Activated naive CD4-positive, alpha-beta T cell treated with anti-CD3 and anti-CD28 coated beads, Interleukin-2, amount 50 U/mL, for 72 hours (primary cell): ENCODE measurements around the gene ZNF497. TPM values are rescaled to one million over a fixed set of nuclear protein-coding genes. Genes with fewer than 3 reads are reported as not detected.
"Not testable (repeated sequence)": the region's sequence is repeated elsewhere in the genome, so short reads cannot be mapped to it uniquely, and the experiment has no call there.

Experiments
- ATAC-seq, 2 donors: fragments of 150-1000 bp; cut with Tn5 transposase; 2 replicates each; pipeline ENCODE4 v1.10.0; 2021; ENCODE audit warnings: mild to moderate bottlenecking in 2 of 2, moderate library complexity in 2 of 2
- DNase-seq, 2 donors: peaks; one replicate each; pipeline ENCODE4 v3.0.0; 2021 to 2022; ENCODE audit warnings: low spot score in 2 of 2
- H3K27ac Mint-ChIP-seq, 2 donors: one replicate each; pipeline ENCODE4 v1.8.0; 2022; ENCODE audit warnings: mild to moderate bottlenecking in 2 of 2, mixed read lengths in 2 of 2
- H3K36me3 Mint-ChIP-seq, 2 donors: one replicate each; pipeline ENCODE4 v1.8.0; 2022; ENCODE audit warnings: mixed read lengths in 2 of 2
- H3K9me3 Mint-ChIP-seq, 2 donors: one replicate each; pipeline ENCODE4 v1.8.0; 2022; ENCODE audit warnings: mixed read lengths in 2 of 2
- total RNA-seq, 2 donors: library from RNA; stranded (reverse); gene quantifications; one replicate each; pipeline ENCODE4 v1.2.3, GENCODE V29; 2022

The ZNF497 gene
- total RNA-seq, 2 donors from 2014 or later = 0.23 to 2.6 TPM

DNA sequence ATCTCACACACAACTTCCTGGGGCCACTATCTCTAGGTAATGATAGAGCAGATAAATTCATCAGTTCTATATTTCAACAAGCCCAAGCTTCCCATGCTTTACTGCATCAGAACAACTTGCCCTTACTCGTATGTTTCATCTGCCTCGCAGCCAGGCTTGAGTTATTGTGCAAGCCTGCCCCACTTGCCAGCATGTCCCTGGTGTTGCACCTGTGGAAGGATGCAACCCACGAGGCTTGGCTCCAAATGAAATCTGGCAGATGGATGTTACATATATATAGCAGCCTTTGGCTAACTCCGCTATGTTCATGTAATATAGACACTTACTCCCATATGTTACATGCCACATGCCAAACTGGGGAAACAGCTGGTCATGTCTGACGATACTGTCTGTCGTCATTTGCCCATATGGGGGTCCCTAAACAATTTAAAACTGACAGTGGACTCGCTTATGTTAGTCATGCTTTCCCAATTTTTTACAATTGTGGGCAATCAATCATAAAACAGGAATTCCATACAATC is 51.1 kb downstream of the ZNF497 start:
- H3K27ac Mint-ChIP-seq = peak overlapping the region in 1 of 2 donors; percentile 10

DNA sequence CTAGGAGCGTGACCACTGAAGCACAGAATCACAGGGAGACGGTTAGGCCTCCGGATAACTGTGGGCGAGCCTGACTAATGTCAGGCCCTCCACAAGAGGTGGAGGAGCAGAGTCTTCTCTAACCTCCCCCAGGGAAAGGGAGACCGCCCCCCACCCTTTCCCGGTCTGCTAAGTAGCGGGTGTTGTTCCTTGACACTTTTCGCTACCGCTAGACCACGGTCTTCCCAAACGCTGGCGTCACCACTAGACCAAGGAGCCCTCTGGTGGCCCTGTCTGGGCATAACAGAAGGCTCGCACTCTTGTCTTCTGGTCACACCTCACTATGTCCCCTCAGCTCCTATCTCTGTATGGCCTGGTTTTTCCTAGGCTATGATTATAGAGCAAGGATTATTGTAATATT is 51.9 kb downstream of the ZNF497 start:
- not testable (repeated sequence) for ATAC-seq, DNase-seq, H3K27ac Mint-ChIP-seq
- Mint-ChIP-seq H3K9me3 (peaks cover 0 to 13% of the 10 kb centered on the region in 2 donors), H3K36me3 (peaks cover 61 to 94% of the 10 kb centered on the region in 2 donors)

More for the DNA sequence above, 51.1 kb downstream of the ZNF497 start:
- no peak for DNase-seq
- Mint-ChIP-seq H3K9me3 (peaks cover 0 to 13% of the 10 kb centered on the region in 2 donors), H3K36me3 (peaks cover 54 to 94% of the 10 kb centered on the region in 2 donors)
- ATAC-seq = no peak

DNA sequence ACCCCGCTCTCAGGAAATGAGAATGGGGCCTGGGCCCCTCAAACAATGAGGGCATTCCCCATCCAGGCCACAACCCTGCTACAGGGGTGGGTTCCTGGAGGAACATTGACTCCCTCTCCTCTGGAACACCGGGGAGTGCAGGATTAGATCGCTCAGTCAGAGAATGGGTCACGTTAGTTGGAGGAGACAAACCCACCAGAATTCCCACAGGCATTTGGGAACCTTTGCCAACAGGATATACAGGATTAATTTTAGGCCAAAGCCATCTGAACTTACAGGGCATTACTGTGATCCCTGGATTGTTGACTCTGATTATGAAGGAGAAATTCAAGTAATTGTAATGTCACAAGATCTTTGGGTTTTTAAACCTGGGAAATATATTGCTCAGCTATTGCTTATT is 54.8 kb downstream of the ZNF497 start:
- Mint-ChIP-seq H3K27ac (no peak overlapping the region), H3K36me3 (peaks cover 50 to 83% of the 10 kb centered on the region in 2 donors), H3K9me3 (peaks cover 0 to 8% of the 10 kb centered on the region in 2 donors)
- ATAC-seq (no peak), DNase-seq (no peak)

DNA sequence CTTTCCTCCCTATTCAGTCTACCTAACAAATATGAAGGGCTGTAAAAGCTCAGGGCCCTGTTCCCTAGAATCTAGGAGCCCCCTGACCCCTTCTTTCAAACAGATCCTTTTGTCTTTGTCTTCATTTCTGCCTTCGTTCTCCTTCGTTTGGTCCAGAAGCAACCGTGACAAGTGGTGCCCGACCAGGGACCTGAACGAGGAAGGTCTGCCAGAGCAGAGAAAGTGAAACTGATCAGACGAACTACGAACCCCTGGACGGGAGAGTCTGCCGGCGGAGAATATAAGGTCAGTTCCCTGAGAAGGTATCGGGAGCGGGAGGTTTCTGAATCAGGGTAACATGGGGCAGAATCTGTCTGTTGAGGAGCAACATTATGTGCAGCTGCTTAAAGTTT is 56.6 kb downstream of the ZNF497 start:
- peaks cover 0 to 11% of the 10 kb centered on the region in 2 donors for H3K9me3 Mint-ChIP-seq
- H3K36me3 Mint-ChIP-seq = peaks cover 38 to 81% of the 10 kb centered on the region in 2 donors
- no peak for DNase-seq
- peak overlapping the region; percentile 99 for H3K27ac Mint-ChIP-seq
- ATAC-seq = no peak

DNA sequence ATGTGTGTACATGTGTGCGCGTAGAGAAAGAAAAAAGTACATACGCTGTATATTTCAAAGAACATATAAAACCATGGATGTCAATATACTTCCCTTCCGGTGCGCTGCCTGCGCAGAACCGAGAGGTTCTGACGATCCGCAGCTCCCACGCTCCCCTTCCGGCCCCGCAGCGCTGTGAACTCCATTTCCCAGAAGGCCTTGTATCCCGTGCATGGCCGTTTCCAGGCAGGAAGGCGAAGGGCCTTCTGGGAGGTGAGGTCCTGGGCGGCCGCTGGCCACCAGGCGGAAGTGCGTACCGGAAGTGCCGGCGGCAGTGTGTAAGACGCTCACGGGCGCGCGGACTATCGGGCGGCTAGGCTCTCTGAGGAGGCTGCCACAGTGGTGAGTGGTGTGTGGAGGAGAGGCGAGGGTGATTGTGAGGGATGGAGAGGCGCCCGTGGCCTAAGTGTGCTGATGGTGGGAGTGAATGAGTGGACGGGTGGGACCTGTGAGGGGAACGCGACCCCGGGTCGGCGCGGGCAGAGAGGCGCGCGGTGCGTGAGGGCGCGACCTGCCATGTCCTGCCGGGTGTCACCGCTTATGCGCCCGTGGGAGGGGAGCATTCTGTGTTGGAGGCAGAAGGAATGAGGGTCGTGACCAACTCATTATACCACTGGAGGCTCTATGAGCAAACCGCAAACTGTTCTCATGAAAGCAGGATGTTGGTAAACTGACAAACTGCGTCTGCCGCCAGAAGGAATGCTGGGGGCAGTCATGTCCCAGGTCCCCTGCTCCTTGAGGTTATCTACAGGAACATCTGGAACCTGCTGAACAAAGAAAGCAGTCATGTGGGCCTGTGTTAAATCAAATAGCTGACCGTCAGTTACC is 57.3 kb downstream of the ZNF497 start, which contains the start of gene ERVK3-1:
Gene ERVK3-1, plus strand, starts transcription at position 313 of the 867 bp plus-strand sequence. CDS start 6,792 bp downstream, outside the sequence.
- peak; percentile 98 to 99 for ATAC-seq
- peaks cover 43 to 82% of the 10 kb centered on the region in 2 donors for H3K36me3 Mint-ChIP-seq

DNA sequence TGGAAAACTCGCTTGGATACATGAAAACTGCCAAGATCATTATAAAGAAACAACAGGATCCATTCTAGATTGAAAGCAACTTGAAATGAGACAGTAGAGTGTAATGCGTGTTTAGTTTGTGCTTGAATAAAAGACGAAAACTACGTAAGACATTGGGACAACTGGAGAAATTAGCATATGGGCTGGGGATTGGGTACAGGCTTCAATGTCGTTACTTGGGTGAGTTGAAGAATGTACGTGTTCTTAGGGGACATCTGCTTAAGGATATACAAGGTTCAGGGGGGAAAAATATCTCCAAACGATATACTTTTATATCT is 57.8 kb downstream of the ZNF497 start:
- no peak for DNase-seq
- peak; percentile 3 to 8 for ATAC-seq
- H3K36me3 Mint-ChIP-seq = peaks cover 44 to 82% of the 10 kb centered on the region in 2 donors
- peak overlapping the region; percentile 99 for H3K27ac Mint-ChIP-seq
- H3K9me3 Mint-ChIP-seq = peaks cover 0 to 15% of the 10 kb centered on the region in 2 donors

More for the DNA sequence above, 57.3 kb downstream of the ZNF497 start, which contains the start of gene ERVK3-1:
- DNase-seq = peak; percentile 88 to 96
- Mint-ChIP-seq H3K9me3 (peaks cover 0 to 15% of the 10 kb centered on the region in 2 donors), H3K27ac (peak within 1 kb of the TSS; percentile 99)

Other genes with a start within 250 kb of the ZNF497 start
- gene ZNF329, start 212.0 kb downstream of the ZNF497 start, total RNA-seq = 1 to 10 TPM; 3.6 to 8.1 TPM
- 10 to 100 TPM; 19.8 to 34.1 TPM for gene ZNF274, start 179.7 kb downstream of the ZNF497 start, total RNA-seq
- gene ZNF544, start 133.8 kb downstream of the ZNF497 start, total RNA-seq = 10 to 100 TPM; 34.0 to 51.9 TPM
- gene ZNF8, start 83.8 kb downstream of the ZNF497 start, total RNA-seq = 1 to 10 TPM; 4.5 to 5.6 TPM
- 10 to 100 TPM; 30.3 to 37.8 TPM for gene ERVK3-1, start 57.4 kb downstream of the ZNF497 start, total RNA-seq
- 1 to 10 TPM; 3.1 to 4.3 TPM for gene ZSCAN22, start 35.8 kb downstream of the ZNF497 start, total RNA-seq
- gene A1BG, start 9.3 kb downstream of the ZNF497 start, total RNA-seq = 10 to 100 TPM; 12.9 to 14.9 TPM
- gene ZNF837, start 18.3 kb upstream of the ZNF497 start, total RNA-seq = 1 to 10 TPM in 1 of 2 donors, under 1 TPM in 1; 0.48 to 2.1 TPM
- gene RPS5, start 24.5 kb upstream of the ZNF497 start, total RNA-seq = 1,000 to 10,000 TPM; 1,454 to 1,511 TPM
- gene RNF225, start 32.9 kb upstream of the ZNF497 start, total RNA-seq = under 1 TPM; 0.48 to 0.60 TPM
- 10 to 100 TPM; 10.4 to 13.9 TPM for gene ZNF584, start 45.9 kb upstream of the ZNF497 start, total RNA-seq
- gene ZNF132, start 77.4 kb upstream of the ZNF497 start, total RNA-seq = 1 to 10 TPM; 3.1 to 3.4 TPM
- gene ZNF324B, start 88.9 kb upstream of the ZNF497 start, total RNA-seq = 1 to 10 TPM; 5.7 to 7.9 TPM
- gene ZNF324, start 104.3 kb upstream of the ZNF497 start, total RNA-seq = 1 to 10 TPM; 6.4 to 7.7 TPM
- gene ZNF446, start 113.6 kb upstream of the ZNF497 start, total RNA-seq = 1 to 10 TPM; 4.8 to 5.0 TPM
- 10 to 100 TPM; 10.2 to 21.4 TPM for gene SLC27A5, start 149.2 kb upstream of the ZNF497 start, total RNA-seq
- 10 to 100 TPM in 1 of 2 donors, 1 to 10 TPM in 1; 7.9 to 12.2 TPM for gene ZBTB45, start 157.1 kb upstream of the ZNF497 start, total RNA-seq
- gene TRIM28, start 181.3 kb upstream of the ZNF497 start, total RNA-seq = 100 to 1,000 TPM; 446 to 497 TPM
- gene CHMP2A, start 192.4 kb upstream of the ZNF497 start, total RNA-seq = 100 to 1,000 TPM; 112 to 114 TPM
- 100 to 1,000 TPM; 121 to 123 TPM for gene UBE2M, start 195.9 kb upstream of the ZNF497 start, total RNA-seq
- gene MZF1, start 210.6 kb upstream of the ZNF497 start, total RNA-seq = 10 to 100 TPM; 22.1 to 26.8 TPM